SK-N-SH treated with all-trans-retinoic acid at 6 μM for 48 hours (cell line): ENCODE results near the gene CACNA2D3.
A peak's percentile ranks its signal among the peaks of the same experiment; 100 is the strongest.

ENCODE experiments used
- ATAC-seq: fragments of 200-7000 bp; cut with Tn5 transposase; 3 replicates; pipeline ENCODE4 v1.9.1; 2020; ENCODE audit warnings: mild to moderate bottlenecking, moderate library complexity
- ARNTL ChIP-seq: fragments of 450-650 bp; formaldehyde crosslinking; IDR thresholded peaks from 2 replicates; pipeline ENCODE4 v1.5.0; 2020; ENCODE audit warnings: low read depth, mild to moderate bottlenecking, moderate library complexity, borderline replicate concordance
- BACH2 ChIP-seq: fragments of 250-450 bp; sonication (Bioruptor Pico); IDR thresholded peaks from 2 replicates; pipeline ENCODE4 v1.9.0; 2021; ENCODE audit warnings: mild to moderate bottlenecking, borderline replicate concordance
- CSDC2 ChIP-seq: fragments of 250-450 bp; sonication (Bioruptor Pico); IDR thresholded peaks from 2 replicates; pipeline ENCODE4 v1.5.0; 2020; ENCODE audit warnings: mild to moderate bottlenecking, moderate library complexity
- ESRRG ChIP-seq: fragments of 250-450 bp; sonication (Bioruptor Pico); IDR thresholded peaks from 2 replicates; pipeline ENCODE4 v1.6.1; 2021; ENCODE audit warnings: mild to moderate bottlenecking
- GLIS3 ChIP-seq: fragments of 250-450 bp; sonication (Bioruptor Pico); IDR thresholded peaks from 2 replicates; pipeline ENCODE4 v1.5.0; 2020; ENCODE audit warnings: mild to moderate bottlenecking, moderate library complexity
- ISL1 ChIP-seq: fragments of 250-450 bp; sonication (Bioruptor Pico); IDR thresholded peaks from 2 replicates; pipeline ENCODE4 v2.1.2; 2022; ENCODE audit warnings: mild to moderate bottlenecking, moderate library complexity
- OSR1 ChIP-seq: fragments of 250-450 bp; sonication (Bioruptor Pico); IDR thresholded peaks from 2 replicates; pipeline ENCODE4 v1.8.0; 2022; ENCODE audit warnings: moderate library complexity, mild to moderate bottlenecking, inconsistent platforms
- PATZ1 ChIP-seq: fragments of 250-450 bp; sonication (Bioruptor Pico); IDR thresholded peaks from 2 replicates; pipeline ENCODE4 v1.8.0; 2020; ENCODE audit warnings: mild to moderate bottlenecking, moderate library complexity, borderline replicate concordance
- POU6F1 ChIP-seq: fragments of 250-450 bp; sonication (Bioruptor Pico); IDR thresholded peaks from 2 replicates; pipeline ENCODE4 v1.8.0; 2021; ENCODE audit warnings: low read depth, mild to moderate bottlenecking, moderate library complexity, borderline replicate concordance
- PPARA ChIP-seq: fragments of 250-450 bp; sonication (Bioruptor Pico); IDR thresholded peaks from 2 replicates; pipeline ENCODE4 v1.5.0; 2020; ENCODE audit warnings: mild to moderate bottlenecking, borderline replicate concordance
- RARB ChIP-seq: fragments of 250-450 bp; sonication (Bioruptor Pico); IDR thresholded peaks from 2 replicates; pipeline ENCODE4 v1.8.0; 2021; ENCODE audit warnings: mild to moderate bottlenecking, moderate library complexity
- SNAI2 ChIP-seq: fragments of 250-450 bp; sonication (Bioruptor Pico); IDR thresholded peaks from 2 replicates; pipeline ENCODE4 v1.5.0; 2020; ENCODE audit warnings: mild to moderate bottlenecking, moderate library complexity
- TCF4 ChIP-seq: fragments of 250-450 bp; sonication (Bioruptor Pico); IDR thresholded peaks from 2 replicates; pipeline ENCODE4 v1.8.0; 2021; ENCODE audit warnings: mild to moderate bottlenecking, moderate library complexity, borderline replicate concordance
- TOX ChIP-seq: fragments of 250-450 bp; sonication (Bioruptor Pico); IDR thresholded peaks from 2 replicates; pipeline ENCODE4 v1.8.0; 2021; ENCODE audit warnings: mild to moderate bottlenecking, moderate library complexity, borderline replicate concordance
- ZC3H10 ChIP-seq: fragments of 250-450 bp; sonication (Bioruptor Pico); IDR thresholded peaks from 2 replicates; pipeline ENCODE4 v1.5.1; 2021; ENCODE audit warnings: mild to moderate bottlenecking, moderate library complexity
- ZFP3 ChIP-seq: fragments of 250-450 bp; sonication (Bioruptor Pico); IDR thresholded peaks from 2 replicates; pipeline ENCODE4 v1.5.0; 2020; ENCODE audit warnings: mild to moderate bottlenecking, moderate library complexity
- ZFP30 ChIP-seq: fragments of 450-650 bp; formaldehyde crosslinking; IDR thresholded peaks from 2 replicates; pipeline ENCODE4 v1.5.0; 2022; ENCODE audit warnings: mild to moderate bottlenecking, moderate library complexity
- ZNF565 ChIP-seq: fragments of 450-650 bp; formaldehyde crosslinking; conservative IDR thresholded peaks from 2 replicates; pipeline ENCODE4 v1.5.0; 2020; ENCODE audit warnings: low read depth, mild to moderate bottlenecking, moderate library complexity
- ZNF70 ChIP-seq: fragments of 450-650 bp; formaldehyde crosslinking; IDR thresholded peaks from 2 replicates; pipeline ENCODE4 v1.5.0; 2020; ENCODE audit warnings: mild to moderate bottlenecking, moderate library complexity
- ZNF8 ChIP-seq: fragments of 450-650 bp; formaldehyde crosslinking; IDR thresholded peaks from 2 replicates; pipeline ENCODE4 v1.5.0; 2020; ENCODE audit warnings: mild to moderate bottlenecking, moderate library complexity
- TF ChIP-seq, protein P1 (sequence below): fragments of 250-450 bp; sonication (Bioruptor Pico); IDR thresholded peaks from 2 replicates; pipeline ENCODE4 v1.5.1; 2021; ENCODE audit warnings: mild to moderate bottlenecking, moderate library complexity
- TF ChIP-seq, protein P2 (sequence below): fragments of 250-450 bp; sonication (Bioruptor Pico); IDR thresholded peaks from 2 replicates; pipeline ENCODE4 v1.5.0; 2020; ENCODE audit warnings: mild to moderate bottlenecking, moderate library complexity
- TF ChIP-seq, protein P3 (sequence below): fragments of 250-450 bp; sonication (Bioruptor Pico); IDR thresholded peaks from 2 replicates; pipeline ENCODE4 v1.5.1; 2020; ENCODE audit warnings: low read depth, mild to moderate bottlenecking, moderate library complexity

CACNA2D3 gene

GRCh38 chr3:54182242-54182641 lies 59.9 kb downstream of the CACNA2D3 start:
- TF ChIP-seq ARNTL (CRISPR knock-in tag) (no peak), TCF4 (CRISPR knock-in tag) (no peak), BACH2 (no peak), RARB (CRISPR knock-in tag) (no peak), TOX (CRISPR knock-in tag) (no peak), ISL1 (no peak), SNAI2 (CRISPR knock-in tag) (no peak), ZNF8 (CRISPR knock-in tag) (no peak)
- no peak for ATAC-seq

GRCh38 chr3:54185740-54186139 lies 63.4 kb downstream of the CACNA2D3 start:
- no peak for ATAC-seq
- TF ChIP-seq PPARA (CRISPR knock-in tag) (no peak), ISL1 (no peak), ZFP3 (no peak), TOX (CRISPR knock-in tag) (no peak), SNAI2 (CRISPR knock-in tag) (no peak), GLIS3 (CRISPR knock-in tag) (no peak), ZFP30 (CRISPR knock-in tag) (no peak), CSDC2 (CRISPR knock-in tag) (no peak), ZNF70 (CRISPR knock-in tag) (no peak), ZNF8 (CRISPR knock-in tag) (no peak), BACH2 (no peak), ZNF565 (CRISPR knock-in tag) (no peak), ARNTL (CRISPR knock-in tag) (no peak), POU6F1 (no peak), ZC3H10 (CRISPR knock-in tag) (no peak), OSR1 (CRISPR knock-in tag) (no peak), PATZ1 (CRISPR knock-in tag) (no peak)
- TF ChIP-seq, protein P1, sequence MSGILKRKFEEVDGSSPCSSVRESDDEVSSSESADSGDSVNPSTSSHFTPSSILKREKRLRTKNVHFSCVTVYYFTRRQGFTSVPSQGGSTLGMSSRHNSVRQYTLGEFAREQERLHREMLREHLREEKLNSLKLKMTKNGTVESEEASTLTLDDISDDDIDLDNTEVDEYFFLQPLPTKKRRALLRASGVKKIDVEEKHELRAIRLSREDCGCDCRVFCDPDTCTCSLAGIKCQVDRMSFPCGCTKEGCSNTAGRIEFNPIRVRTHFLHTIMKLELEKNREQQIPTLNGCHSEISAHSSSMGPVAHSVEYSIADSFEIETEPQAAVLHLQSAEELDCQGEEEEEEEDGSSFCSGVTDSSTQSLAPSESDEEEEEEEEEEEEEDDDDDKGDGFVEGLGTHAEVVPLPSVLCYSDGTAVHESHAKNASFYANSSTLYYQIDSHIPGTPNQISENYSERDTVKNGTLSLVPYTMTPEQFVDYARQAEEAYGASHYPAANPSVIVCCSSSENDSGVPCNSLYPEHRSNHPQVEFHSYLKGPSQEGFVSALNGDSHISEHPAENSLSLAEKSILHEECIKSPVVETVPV (CRISPR knock-in tag) = no peak
- TF ChIP-seq, protein P2, sequence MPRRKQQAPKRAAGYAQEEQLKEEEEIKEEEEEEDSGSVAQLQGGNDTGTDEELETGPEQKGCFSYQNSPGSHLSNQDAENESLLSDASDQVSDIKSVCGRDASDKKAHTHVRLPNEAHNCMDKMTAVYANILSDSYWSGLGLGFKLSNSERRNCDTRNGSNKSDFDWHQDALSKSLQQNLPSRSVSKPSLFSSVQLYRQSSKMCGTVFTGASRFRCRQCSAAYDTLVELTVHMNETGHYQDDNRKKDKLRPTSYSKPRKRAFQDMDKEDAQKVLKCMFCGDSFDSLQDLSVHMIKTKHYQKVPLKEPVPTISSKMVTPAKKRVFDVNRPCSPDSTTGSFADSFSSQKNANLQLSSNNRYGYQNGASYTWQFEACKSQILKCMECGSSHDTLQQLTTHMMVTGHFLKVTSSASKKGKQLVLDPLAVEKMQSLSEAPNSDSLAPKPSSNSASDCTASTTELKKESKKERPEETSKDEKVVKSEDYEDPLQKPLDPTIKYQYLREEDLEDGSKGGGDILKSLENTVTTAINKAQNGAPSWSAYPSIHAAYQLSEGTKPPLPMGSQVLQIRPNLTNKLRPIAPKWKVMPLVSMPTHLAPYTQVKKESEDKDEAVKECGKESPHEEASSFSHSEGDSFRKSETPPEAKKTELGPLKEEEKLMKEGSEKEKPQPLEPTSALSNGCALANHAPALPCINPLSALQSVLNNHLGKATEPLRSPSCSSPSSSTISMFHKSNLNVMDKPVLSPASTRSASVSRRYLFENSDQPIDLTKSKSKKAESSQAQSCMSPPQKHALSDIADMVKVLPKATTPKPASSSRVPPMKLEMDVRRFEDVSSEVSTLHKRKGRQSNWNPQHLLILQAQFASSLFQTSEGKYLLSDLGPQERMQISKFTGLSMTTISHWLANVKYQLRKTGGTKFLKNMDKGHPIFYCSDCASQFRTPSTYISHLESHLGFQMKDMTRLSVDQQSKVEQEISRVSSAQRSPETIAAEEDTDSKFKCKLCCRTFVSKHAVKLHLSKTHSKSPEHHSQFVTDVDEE = no peak

DNA sequence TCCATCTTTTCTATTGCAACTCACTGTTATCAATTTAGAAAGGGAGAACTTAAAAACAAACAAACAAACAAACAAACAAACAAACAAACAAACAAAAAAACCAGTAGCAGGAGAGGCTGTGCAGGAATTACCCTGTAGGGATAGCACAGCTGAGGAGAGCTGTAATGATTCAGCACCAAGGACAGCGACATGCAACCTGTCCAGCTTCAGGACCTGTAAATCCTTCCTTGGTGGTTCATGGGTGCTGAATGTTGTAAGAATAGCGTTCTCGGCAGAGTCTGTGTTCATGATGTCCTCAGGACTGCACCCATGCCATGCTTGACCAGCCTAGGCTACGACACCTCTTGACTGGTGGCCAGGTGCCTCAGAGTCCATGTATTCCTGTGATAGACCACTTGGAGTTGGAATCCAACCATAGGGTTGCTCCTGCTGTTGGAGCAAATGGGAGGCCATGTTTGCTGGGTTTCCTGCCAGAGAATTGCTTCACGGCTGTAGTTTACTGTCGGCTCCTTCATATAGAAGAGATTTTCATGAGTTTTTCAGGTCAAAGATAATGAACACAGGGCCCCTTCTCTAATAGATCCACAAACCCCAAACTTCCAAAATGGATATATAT lies 65.9 kb downstream of the CACNA2D3 start:
- ATAC-seq = no peak
- TF ChIP-seq PPARA (CRISPR knock-in tag) = no peak
- TF ChIP-seq SNAI2 (CRISPR knock-in tag) = peak; percentile 89

DNA sequence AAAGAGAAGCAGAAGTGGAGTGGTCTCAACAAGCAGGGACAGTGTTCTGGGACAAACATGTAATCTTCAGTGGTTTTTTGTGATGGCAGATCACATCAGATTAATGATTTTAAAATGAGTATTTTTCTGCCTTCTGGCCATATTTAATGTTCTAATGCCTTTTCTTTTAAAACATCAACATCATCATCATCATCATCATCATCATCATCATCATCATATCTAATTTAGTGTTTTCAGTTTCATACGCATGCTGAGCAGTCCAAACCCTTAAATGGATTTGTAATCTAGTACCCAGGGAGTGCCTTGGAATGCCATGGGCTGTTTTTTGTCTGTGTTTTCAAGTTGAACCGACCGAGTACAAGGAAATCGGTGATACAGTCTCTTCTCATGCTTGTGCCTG lies 68.9 kb downstream of the CACNA2D3 start:
- no peak for TF ChIP-seq PPARA (CRISPR knock-in tag)
- no peak for TF ChIP-seq ESRRG (CRISPR knock-in tag)
- no peak for TF ChIP-seq ARNTL (CRISPR knock-in tag)
- no peak for TF ChIP-seq GLIS3 (CRISPR knock-in tag)
- TF ChIP-seq, protein P3, sequence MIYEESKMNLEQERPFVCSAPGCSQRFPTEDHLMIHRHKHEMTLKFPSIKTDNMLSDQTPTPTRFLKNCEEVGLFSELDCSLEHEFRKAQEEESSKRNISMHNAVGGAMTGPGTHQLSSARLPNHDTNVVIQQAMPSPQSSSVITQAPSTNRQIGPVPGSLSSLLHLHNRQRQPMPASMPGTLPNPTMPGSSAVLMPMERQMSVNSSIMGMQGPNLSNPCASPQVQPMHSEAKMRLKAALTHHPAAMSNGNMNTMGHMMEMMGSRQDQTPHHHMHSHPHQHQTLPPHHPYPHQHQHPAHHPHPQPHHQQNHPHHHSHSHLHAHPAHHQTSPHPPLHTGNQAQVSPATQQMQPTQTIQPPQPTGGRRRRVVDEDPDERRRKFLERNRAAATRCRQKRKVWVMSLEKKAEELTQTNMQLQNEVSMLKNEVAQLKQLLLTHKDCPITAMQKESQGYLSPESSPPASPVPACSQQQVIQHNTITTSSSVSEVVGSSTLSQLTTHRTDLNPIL (CRISPR knock-in tag) = no peak
- ATAC-seq = no peak
